Nephron (organoid): ENCODE results near the gene SLC16A13.
"Not testable (repeated sequence)": the region's sequence is repeated elsewhere in the genome, so short reads cannot be mapped to it uniquely, and the experiment has no call there.

Source experiments
- H3K27ac Mint-ChIP-seq, 3 experiments: 2 replicates each; pipeline ENCODE4 v1.8.0; 2020; ENCODE audit warnings: mixed read lengths in 3 of 3, mild to moderate bottlenecking in 2 of 3, moderate library complexity in 1 of 3
- H3K27me3 Mint-ChIP-seq: 2 replicates; pipeline ENCODE4 v1.8.0; 2021; ENCODE audit warnings: low read depth, mild to moderate bottlenecking, moderate library complexity, mixed read lengths
- H3K36me3 Mint-ChIP-seq: 2 replicates; pipeline ENCODE4 v1.8.0; 2020; ENCODE audit warnings: low read depth, mixed read lengths
- H3K4me1 Mint-ChIP-seq: 2 replicates; pipeline ENCODE4 v1.8.0; 2020; ENCODE audit warnings: mixed read lengths
- H3K4me3 Mint-ChIP-seq, 3 experiments: 2 replicates each; pipeline ENCODE4 v1.8.0; 2020; ENCODE audit warnings: mild to moderate bottlenecking in 3 of 3, mixed read lengths in 3 of 3, moderate library complexity in 2 of 3
- H3K9me3 Mint-ChIP-seq: 2 replicates; pipeline ENCODE4 v1.8.0; 2020; ENCODE audit warnings: mixed read lengths
- TF ChIP-seq, protein P1 (sequence below), 3 experiments: fragments of 200-600 bp; sonication (generic); IDR thresholded peaks; one replicate each; pipeline ENCODE4 v1.5.0; 2021; ENCODE audit warnings: antibody characterized with exemption in 3 of 3; ENCODE audit not compliant: unreplicated experiment in 3 of 3

The SLC16A13 gene

GRCh38 chr17:7079581-7080455, 44.0 kb downstream of the SLC16A13 start, which contains the start of gene CLEC10A:
Gene CLEC10A, minus strand, starts transcription at chr17:7080251. Its CDS starts 1,439 bp downstream, at chr17:7078812.
- TF ChIP-seq, protein P1, sequence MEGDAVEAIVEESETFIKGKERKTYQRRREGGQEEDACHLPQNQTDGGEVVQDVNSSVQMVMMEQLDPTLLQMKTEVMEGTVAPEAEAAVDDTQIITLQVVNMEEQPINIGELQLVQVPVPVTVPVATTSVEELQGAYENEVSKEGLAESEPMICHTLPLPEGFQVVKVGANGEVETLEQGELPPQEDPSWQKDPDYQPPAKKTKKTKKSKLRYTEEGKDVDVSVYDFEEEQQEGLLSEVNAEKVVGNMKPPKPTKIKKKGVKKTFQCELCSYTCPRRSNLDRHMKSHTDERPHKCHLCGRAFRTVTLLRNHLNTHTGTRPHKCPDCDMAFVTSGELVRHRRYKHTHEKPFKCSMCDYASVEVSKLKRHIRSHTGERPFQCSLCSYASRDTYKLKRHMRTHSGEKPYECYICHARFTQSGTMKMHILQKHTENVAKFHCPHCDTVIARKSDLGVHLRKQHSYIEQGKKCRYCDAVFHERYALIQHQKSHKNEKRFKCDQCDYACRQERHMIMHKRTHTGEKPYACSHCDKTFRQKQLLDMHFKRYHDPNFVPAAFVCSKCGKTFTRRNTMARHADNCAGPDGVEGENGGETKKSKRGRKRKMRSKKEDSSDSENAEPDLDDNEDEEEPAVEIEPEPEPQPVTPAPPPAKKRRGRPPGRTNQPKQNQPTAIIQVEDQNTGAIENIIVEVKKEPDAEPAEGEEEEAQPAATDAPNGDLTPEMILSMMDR (IDR thresholded peaks at IDR 0.05; ENCODE audit: unreplicated experiment in 3 of 3) = no peak
- peaks cover 18% of the 10 kb centered on the region for H3K27me3 Mint-ChIP-seq
- H3K9me3 Mint-ChIP-seq = peaks cover 2% of the 10 kb centered on the region

GRCh38 chr17:7080456-7081041, 44.7 kb downstream of the SLC16A13 start:
- TF ChIP-seq, protein P1 (IDR thresholded peaks at IDR 0.05; ENCODE audit: unreplicated experiment in 3 of 3) = no peak
- H3K27me3 Mint-ChIP-seq = peaks cover 18% of the 10 kb centered on the region
- H3K9me3 Mint-ChIP-seq = peaks cover 2% of the 10 kb centered on the region

More at GRCh38 chr17:7079581-7080455, 44.0 kb downstream of the SLC16A13 start, which contains the start of gene CLEC10A:
- Mint-ChIP-seq H3K36me3 (no peaks in the 10 kb centered on the region), H3K27ac (no peak within 1 kb of the TSS), H3K4me3 (no peak within 1 kb of the TSS), H3K4me1 (peaks cover 7% of the 10 kb centered on the region)

DNA sequence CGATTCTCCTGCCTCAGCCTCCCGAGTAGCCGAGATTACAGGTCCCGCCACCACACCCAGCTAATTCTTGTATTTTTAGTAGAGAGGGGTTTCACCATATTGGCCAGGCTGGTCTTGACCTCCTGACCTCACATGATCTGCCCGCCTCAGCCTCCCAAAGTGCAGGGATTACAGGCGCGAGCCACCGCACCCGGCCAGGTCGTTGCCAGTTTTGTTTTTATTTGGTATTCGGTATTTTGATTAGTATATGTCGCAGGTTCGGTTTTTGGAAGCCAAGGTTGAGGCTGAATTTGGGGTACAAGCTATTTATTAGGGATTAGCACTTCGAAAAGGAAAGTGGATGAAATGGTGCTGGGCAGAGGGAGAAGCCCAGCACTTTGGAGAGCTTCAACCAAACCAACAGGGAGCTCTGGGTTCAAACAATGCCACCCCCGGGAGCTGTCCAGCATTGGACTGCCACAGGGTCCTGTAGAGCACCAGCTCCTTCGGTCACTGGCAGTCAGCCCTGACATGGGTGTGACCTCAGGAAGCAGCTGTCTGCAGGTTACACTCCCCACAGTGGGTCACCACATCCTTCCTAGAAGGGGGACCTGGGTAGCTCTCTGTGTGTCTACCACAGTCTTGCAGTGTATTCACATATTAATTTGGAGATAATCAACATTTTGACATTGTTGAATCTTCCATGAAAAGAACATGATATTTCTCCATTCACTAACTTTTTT, 45.7 kb downstream of the SLC16A13 start:
- peaks cover 18% of the 10 kb centered on the region for H3K27me3 Mint-ChIP-seq
- peaks cover 7% of the 10 kb centered on the region for H3K4me1 Mint-ChIP-seq
- no peak overlapping the region for H3K27ac Mint-ChIP-seq
- no peak overlapping the region for H3K4me3 Mint-ChIP-seq
- peaks cover 2% of the 10 kb centered on the region for H3K9me3 Mint-ChIP-seq
- TF ChIP-seq, protein P1 (IDR thresholded peaks at IDR 0.05; ENCODE audit: unreplicated experiment in 3 of 3) = no peak
- no peaks in the 10 kb centered on the region for H3K36me3 Mint-ChIP-seq

More at GRCh38 chr17:7080456-7081041, 44.7 kb downstream of the SLC16A13 start:
- Mint-ChIP-seq H3K4me1 (peaks cover 7% of the 10 kb centered on the region), H3K27ac (no peak overlapping the region), H3K36me3 (no peaks in the 10 kb centered on the region), H3K4me3 (no peak overlapping the region)

DNA sequence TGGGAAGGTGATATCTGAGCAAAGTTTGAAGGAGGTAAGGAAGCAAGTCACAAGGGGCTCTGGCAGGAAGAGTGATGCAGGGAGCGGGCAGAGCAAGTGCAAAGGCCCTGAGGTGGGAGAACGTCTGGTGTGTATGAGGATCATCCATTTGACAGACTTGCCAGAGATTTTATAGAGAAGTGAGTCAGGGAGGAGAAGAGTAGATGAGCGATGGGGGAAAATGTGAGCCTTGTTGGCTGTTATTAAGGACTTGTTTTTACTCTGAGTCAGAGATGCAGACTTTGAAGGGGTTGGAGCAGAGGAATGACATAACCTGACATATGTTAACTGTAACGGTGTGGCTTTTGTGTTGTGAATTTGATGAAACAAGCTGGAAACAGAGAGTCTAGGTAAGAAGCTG, 47.8 kb downstream of the SLC16A13 start:
- Mint-ChIP-seq H3K36me3 (no peaks in the 10 kb centered on the region), H3K27me3 (peaks cover 8% of the 10 kb centered on the region), H3K27ac (no peak overlapping the region), H3K4me3 (no peak overlapping the region), H3K9me3 (peaks cover 2% of the 10 kb centered on the region), H3K4me1 (peaks cover 7% of the 10 kb centered on the region)
- TF ChIP-seq, protein P1 (IDR thresholded peaks at IDR 0.05; ENCODE audit: unreplicated experiment in 3 of 3) = no peak

- TF ChIP-seq, protein P1 (IDR thresholded peaks at IDR 0.05; ENCODE audit: unreplicated experiment in 3 of 3) = no peak
- no peak overlapping the region for H3K4me3 Mint-ChIP-seq
- peaks cover 2% of the 10 kb centered on the region for H3K9me3 Mint-ChIP-seq
- H3K27me3 Mint-ChIP-seq = peaks cover 4% of the 10 kb centered on the region
- H3K4me1 Mint-ChIP-seq = peaks cover 7% of the 10 kb centered on the region
- H3K27ac Mint-ChIP-seq = no peak overlapping the region
- no peaks in the 10 kb centered on the region for H3K36me3 Mint-ChIP-seq
These were observed 48.3 kb downstream of the SLC16A13 start for GRCh38 chr17:7084088-7084487.

DNA sequence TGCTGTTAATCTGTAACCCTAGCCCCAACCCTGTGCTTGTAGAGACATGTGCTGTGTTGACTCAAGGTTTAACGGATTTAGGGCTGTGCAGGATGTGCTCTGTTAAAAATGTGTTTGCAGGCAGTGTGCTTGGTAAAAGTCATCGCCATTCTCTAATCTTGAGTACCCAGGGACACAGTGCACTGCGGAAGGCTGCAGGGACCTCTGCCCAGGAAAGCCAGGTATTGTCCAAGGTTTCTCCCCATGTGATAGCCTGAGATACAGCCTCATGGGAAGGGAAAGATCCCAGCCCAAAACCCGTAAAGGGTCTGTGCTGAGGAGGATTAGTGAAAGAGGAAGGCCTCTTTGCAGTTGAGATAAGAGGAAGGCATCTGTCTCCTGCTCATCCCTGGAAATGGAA, 52.6 kb downstream of the SLC16A13 start:
- H3K9me3 Mint-ChIP-seq, H3K4me3 Mint-ChIP-seq, H3K4me1 Mint-ChIP-seq, H3K36me3 Mint-ChIP-seq, H3K27me3 Mint-ChIP-seq: not testable (repeated sequence)
- H3K27ac Mint-ChIP-seq = peak overlapping the region; percentile 1 to 69 (median 8)

- not testable (repeated sequence) for H3K4me3 Mint-ChIP-seq, H3K4me1 Mint-ChIP-seq, H3K9me3 Mint-ChIP-seq, H3K36me3 Mint-ChIP-seq, H3K27ac Mint-ChIP-seq, H3K27me3 Mint-ChIP-seq
These were observed 53.8 kb downstream of the SLC16A13 start for GRCh38 chr17:7089570-7089969.
